Measurements from ENCODE around the gene FIGNL2.

The FIGNL2 gene

GRCh38 chr12:51873251-51873994 is 24.9 kb upstream of the FIGNL2 start:
- Histone ChIP-seq H3K4me2 (ENCODE audit: low read length) (no peak overlapping the region), H3K4me1 (ENCODE audit: insufficient read depth, low read length, severe bottlenecking) (no peaks in the 10 kb centered on the region), H4K20me1 (ENCODE audit: insufficient read depth, low read length) (no peaks in the 10 kb centered on the region), H3K9me2 (ENCODE audit: low read depth, low read length) (no peaks in the 10 kb centered on the region), H3K79me2 (ENCODE audit: insufficient read depth, low read length) (no peaks in the 10 kb centered on the region), H3K36me3 (ENCODE audit: insufficient read depth, low read length) (no peaks in the 10 kb centered on the region), H3K27me3 (ENCODE audit: insufficient read depth, low read length) (peaks cover 8% of the 10 kb centered on the region; the same call in 1 of the 2 replicates), H3K9me3 (ENCODE audit: low read length) (no peaks in the 10 kb centered on the region), H3K9ac (ENCODE audit: low read length) (no peak overlapping the region), H2AFZ (ENCODE audit: low read length) (no peak overlapping the region), H3K4me3 (ENCODE audit: low read depth, low read length, poor library complexity, severe bottlenecking) (no peak overlapping the region), H3K27ac (ENCODE audit: low read depth, low read length, poor library complexity, severe bottlenecking) (no peak overlapping the region), H3F3A (ENCODE audit: insufficient read depth, low read length) (no peaks in the 10 kb centered on the region)
- TF ChIP-seq EZH2 (IDR thresholded peaks at IDR 0.05; ENCODE audit: borderline replicate concordance, low read length) (no peak), CTCF (IDR thresholded peaks at IDR 0.05; ENCODE audit: low read length) (no peak)

GRCh38 chr12:51872689-51872981 is 24.1 kb upstream of the FIGNL2 start:
- Histone ChIP-seq H3K4me2 (ENCODE audit: low read length) (no peak overlapping the region), H3K79me2 (ENCODE audit: insufficient read depth, low read length) (no peaks in the 10 kb centered on the region), H4K20me1 (ENCODE audit: insufficient read depth, low read length) (no peaks in the 10 kb centered on the region), H3K9me2 (ENCODE audit: low read depth, low read length) (no peaks in the 10 kb centered on the region), H3K4me3 (ENCODE audit: low read depth, low read length, poor library complexity, severe bottlenecking) (no peak overlapping the region), H3K36me3 (ENCODE audit: insufficient read depth, low read length) (no peaks in the 10 kb centered on the region), H2AFZ (ENCODE audit: low read length) (no peak overlapping the region), H3K27me3 (ENCODE audit: insufficient read depth, low read length) (peaks cover 11% of the 10 kb centered on the region), H3F3A (ENCODE audit: insufficient read depth, low read length) (no peaks in the 10 kb centered on the region), H3K9me3 (ENCODE audit: low read length) (no peaks in the 10 kb centered on the region), H3K27ac (ENCODE audit: low read depth, low read length, poor library complexity, severe bottlenecking) (no peak overlapping the region), H3K9ac (ENCODE audit: low read length) (no peak overlapping the region), H3K4me1 (ENCODE audit: insufficient read depth, low read length, severe bottlenecking) (no peaks in the 10 kb centered on the region)
- no peak for TF ChIP-seq CTCF (IDR thresholded peaks at IDR 0.05; ENCODE audit: low read length)
- TF ChIP-seq EZH2 (IDR thresholded peaks at IDR 0.05; ENCODE audit: borderline replicate concordance, low read length): no peak

- Histone ChIP-seq H3K9me3 (ENCODE audit: low read length) (no peaks in the 10 kb centered on the region), H3K79me2 (ENCODE audit: insufficient read depth, low read length) (no peaks in the 10 kb centered on the region), H3K9me2 (ENCODE audit: low read depth, low read length) (no peaks in the 10 kb centered on the region), H3K27me3 (ENCODE audit: insufficient read depth, low read length) (peaks cover 11% of the 10 kb centered on the region), H3K36me3 (ENCODE audit: insufficient read depth, low read length) (no peaks in the 10 kb centered on the region), H4K20me1 (ENCODE audit: insufficient read depth, low read length) (no peaks in the 10 kb centered on the region), H2AFZ (ENCODE audit: low read length) (no peak overlapping the region), H3K4me3 (ENCODE audit: low read depth, low read length, poor library complexity, severe bottlenecking) (no peak overlapping the region), H3K4me1 (ENCODE audit: insufficient read depth, low read length, severe bottlenecking) (no peaks in the 10 kb centered on the region), H3K4me2 (ENCODE audit: low read length) (no peak overlapping the region), H3F3A (ENCODE audit: insufficient read depth, low read length) (no peaks in the 10 kb centered on the region), H3K27ac (ENCODE audit: low read depth, low read length, poor library complexity, severe bottlenecking) (no peak overlapping the region), H3K9ac (ENCODE audit: low read length) (no peak overlapping the region)
- TF ChIP-seq EZH2 (IDR thresholded peaks at IDR 0.05; ENCODE audit: borderline replicate concordance, low read length): no peak
- no peak for TF ChIP-seq CTCF (IDR thresholded peaks at IDR 0.05; ENCODE audit: low read length)
Observed at GRCh38 chr12:51871918-51872688, 23.6 kb upstream of the FIGNL2 start.

Measured in OCI-LY1 (cell line).